Panc1 (cell line): ENCODE data around the gene LMNTD2. TPM values are rescaled to one million over a fixed set of nuclear protein-coding genes. Genes with fewer than 3 reads are reported as not detected.

Experiments
- ATAC-seq: fragments of 200-7000 bp; cut with Tn5 transposase; 2 replicates; pipeline ENCODE4 v1.9.1; 2020; ENCODE audit warnings: mild to moderate bottlenecking, moderate library complexity
- BruUV-seq: library from RNA; stranded (reverse); fragments of 400-500 nt; replicated peaks from 2 replicates; lab custom pipeline; 2021; lab: Mats Ljungman, UMichigan
- CTCF ChIA-PET: fragments of 300-600 bp; sonication (Branson Sonifier 250); formaldehyde crosslinking; loops from one replicate; lab custom pipeline; 2022; ENCODE audit warnings: antibody characterized with exemption; lab: Charles Lee
- POLR2A ChIA-PET: fragments of 300-600 bp; sonication (Branson Sonifier 250); formaldehyde crosslinking; loops from one replicate; lab custom pipeline; 2022; ENCODE audit warnings: antibody characterized with exemption; lab: Charles Lee
- DNase-seq: peaks from one replicate; pipeline ENCODE4 v3.0.0-alpha.2; 2010; ENCODE audit warnings: low read depth, low spot score
- H3K27ac ChIP-seq: 2 replicates; pipeline ENCODE4 v1.5.1; 2011; ENCODE audit warnings: mild to moderate bottlenecking, low read length, inconsistent platforms
- H3K27me3 ChIP-seq: fragments of 200-500 bp; sonication (Bioruptor generic); 2 replicates; pipeline ENCODE4 v1.6.0; 2014; ENCODE audit warnings: low read length, inconsistent platforms; ENCODE audit not compliant: control insufficient read depth, insufficient read depth
- H3K36me3 ChIP-seq: fragments of 200-500 bp; sonication (Bioruptor generic); 2 replicates; pipeline ENCODE4 v1.5.1; 2014; ENCODE audit warnings: inconsistent platforms, mild to moderate bottlenecking, low read length, moderate library complexity; ENCODE audit not compliant: control insufficient read depth, insufficient read depth
- H3K4me1 ChIP-seq: 2 replicates; pipeline ENCODE4 v1.5.1; 2011; ENCODE audit warnings: inconsistent platforms, mild to moderate bottlenecking, low read length, moderate library complexity; ENCODE audit not compliant: control insufficient read depth, insufficient read depth
- H3K4me3 ChIP-seq, 2 experiments: 2 replicates each; pipeline ENCODE4 v1.5.1; 2011 to 2012; ENCODE audit warnings: low read depth in 2 of 2, low read length in 2 of 2, mild to moderate bottlenecking in 2 of 2, inconsistent platforms in 1 of 2, moderate library complexity in 1 of 2
- H3K9me3 ChIP-seq: fragments of 200-500 bp; sonication (Bioruptor generic); 2 replicates; pipeline ENCODE4 v1.5.1; 2014; ENCODE audit warnings: low read depth, mild to moderate bottlenecking, inconsistent platforms, low read length, moderate library complexity; ENCODE audit not compliant: control insufficient read depth, insufficient read depth
- CTCF ChIP-seq: fragments of 450-650 bp; IDR thresholded peaks from 2 replicates; pipeline ENCODE4 v1.5.1; 2017; ENCODE audit warnings: mild to moderate bottlenecking
- POLR2AphosphoS5 ChIP-seq: IDR thresholded peaks from 2 replicates; pipeline ENCODE4 v1.6.1; 2012; ENCODE audit warnings: mild to moderate bottlenecking, low read depth, low read length, moderate library complexity
- REST ChIP-seq, 2 experiments: IDR thresholded peaks; 2 replicates each; pipeline ENCODE4 v1.6.1; 2011 to 2012; ENCODE audit warnings: low read depth in 2 of 2, control low read depth in 1 of 2, low read length in 1 of 2, mild to moderate bottlenecking in 1 of 2, moderate library complexity in 1 of 2; ENCODE audit not compliant: insufficient read depth in 1 of 2
- SIN3A ChIP-seq: IDR thresholded peaks from 2 replicates; pipeline ENCODE4 v1.6.1; 2012; ENCODE audit warnings: low read depth, mild to moderate bottlenecking, low read length, moderate library complexity, borderline replicate concordance; ENCODE audit not compliant: insufficient read depth
- TCF7L2 ChIP-seq: IDR thresholded peaks from 2 replicates; pipeline ENCODE4 v1.6.1; 2011; ENCODE audit warnings: mild to moderate bottlenecking, low read depth, low read length, inconsistent platforms
- in situ Hi-C: cut with HindIII; loops from 2 replicates; pipeline ENCODE4 v1.10.0; 2016; ENCODE audit warnings: low sequenced_read_pairs, low pct_unique_long_range_greater_than_20kb
- intact Hi-C: fragments of 100-400 bp; cut with micrococcal nuclease; formaldehyde crosslinking; loops from one replicate; pipeline ENCODE4 v1.10.0; 2022; ENCODE audit not compliant: unreplicated experiment
- total RNA-seq: library from RNA; stranded (reverse); gene quantifications from one replicate; pipeline ENCODE4 v1.2.1, GENCODE V29; 2021; ENCODE audit not compliant: unreplicated experiment

Gene LMNTD2
- total RNA-seq, 1 experiment from 2014 or later: 21.8 TPM

- CTCF ChIA-PET: no interaction called here
- Histone ChIP-seq H3K27me3 (no peaks in the 10 kb centered on the region), H3K9me3 (no peaks in the 10 kb centered on the region), H3K36me3 (peaks cover 12% of the 10 kb centered on the region), H3K27ac (no peak overlapping the region), H3K4me1 (no peaks in the 10 kb centered on the region), H3K4me3 (no peak overlapping the region)
- POLR2A ChIA-PET: no interaction called here
- no peak for DNase-seq
- BruUV-seq: TSS peak; percentile 48
- intact Hi-C loops: no loop called here
- ATAC-seq: no peak
- in situ Hi-C loops: no loop called here
- TF ChIP-seq CTCF (no peak), SIN3A (no peak), POLR2AphosphoS5 (no peak), TCF7L2 (no peak), REST (IDR thresholded peaks at IDR 0.05; ENCODE audit: insufficient read depth in 1 of 2, low read depth in 2 of 2, low read length in 1 of 2) (no peak)
These were observed 27.4 kb upstream of the LMNTD2 start for GRCh38 chr11:587978-588380.

GRCh38 chr11:587546-587945 lies 27.0 kb upstream of the LMNTD2 start:
- H3K4me3 ChIP-seq: no peak overlapping the region
- TF ChIP-seq CTCF: no peak
- TF ChIP-seq REST (IDR thresholded peaks at IDR 0.05; ENCODE audit: insufficient read depth in 1 of 2, low read depth in 2 of 2, low read length in 1 of 2): no peak
- no peak for TF ChIP-seq POLR2AphosphoS5
- TF ChIP-seq TCF7L2: no peak
- TF ChIP-seq SIN3A: no peak
- ChIA-PET CTCF (no interaction called here), POLR2A (no interaction called here)
- in situ Hi-C loops (no loop called here), intact Hi-C loops (no loop called here)
- H3K9me3 ChIP-seq: no peaks in the 10 kb centered on the region
- DNase-seq: no peak
- no peaks in the 10 kb centered on the region for H3K27me3 ChIP-seq
- H3K27ac ChIP-seq: no peak overlapping the region
- no TSS peak for BruUV-seq
- peaks cover 12% of the 10 kb centered on the region; the same call in 1 of the 2 replicates for H3K36me3 ChIP-seq
- H3K4me1 ChIP-seq: no peaks in the 10 kb centered on the region
- ATAC-seq: no peak
